ENCODE measurements around the gene C3orf62.
"Not testable (repeated sequence)": the region's sequence is repeated elsewhere in the genome, so short reads cannot be mapped to it uniquely, and the experiment has no call there.

DNA sequence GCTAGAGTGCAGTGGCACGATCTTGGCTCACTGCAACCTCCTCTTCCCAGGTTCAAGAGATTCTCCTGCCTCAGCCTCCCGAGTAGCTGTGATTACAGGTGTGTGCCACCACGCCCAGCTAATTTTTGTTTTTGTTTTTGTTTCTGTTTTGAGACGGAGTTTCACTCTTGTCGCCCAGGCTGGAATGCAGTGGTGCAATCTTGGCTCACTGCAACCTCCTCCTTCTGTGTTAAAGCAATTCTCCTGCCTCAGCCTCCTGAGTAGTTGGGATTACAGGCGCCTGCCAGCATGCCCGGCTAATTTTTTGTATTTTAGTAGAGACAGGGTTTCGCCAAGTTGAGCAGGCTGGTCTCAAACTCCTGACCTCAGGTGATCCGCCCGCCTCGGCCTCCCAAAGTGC, 36.9 kb downstream of the C3orf62 start:
- not testable (repeated sequence) for TF ChIP-seq CTCF, POLR2A (IDR thresholded peaks at IDR 0.05)
